ENCODE results near the gene TOMM20.

- TF ChIP-seq CTCF (conservative IDR thresholded peaks at IDR 0.05; ENCODE audit: low read depth in 2 of 2) (no peak), EZH2phosphoT487 (IDR thresholded peaks at IDR 0.05; ENCODE audit: unreplicated experiment) (no peak), REST (IDR thresholded peaks at IDR 0.05; ENCODE audit: unreplicated experiment) (no peak), POLR2AphosphoS5 (IDR thresholded peaks at IDR 0.05; ENCODE audit: low read depth) (no peak), JUNB (IDR thresholded peaks at IDR 0.05; ENCODE audit: unreplicated experiment) (no peak), EZH2 (IDR thresholded peaks at IDR 0.05; ENCODE audit: low read depth, unreplicated experiment) (no peak)
Measured at GRCh38 chr1:235108876-235109275, 19.8 kb downstream of the TOMM20 start.
